ENCODE results near the gene EFNA5. TPM values are rescaled to one million over a fixed set of nuclear protein-coding genes. Genes with fewer than 3 reads are reported as not detected.

The EFNA5 gene
- total RNA-seq, 1 donor from 2014 or later: 2.2 TPM

- DNase-seq (ENCODE audit: low spot score in 2 of 2): no peak
- Histone ChIP-seq H3K36me3 (no peaks in the 10 kb centered on the region), H3K27me3 (no peaks in the 10 kb centered on the region), H3K4me1 (peaks cover 0 to 16% of the 10 kb centered on the region in 2 donors), H3K27ac (no peak overlapping the region), H3K9me3 (no peaks in the 10 kb centered on the region), H3K4me3 (no peak overlapping the region)
- intact Hi-C loops (cut with DNase I): loop anchor here (10.0 kb wide), 1 partner anchor 334 kb away; no protein-coding TSS in a partner anchor
- no peak for TF ChIP-seq CTCF (IDR thresholded peaks at IDR 0.05)
These were observed 122.3 kb downstream of the EFNA5 start for GRCh38 chr5:107548477-107548876.

GRCh38 chr5:107546719-107547118 lies 124.0 kb downstream of the EFNA5 start:
- Histone ChIP-seq H3K27me3 (no peaks in the 10 kb centered on the region), H3K27ac (no peak overlapping the region), H3K4me1 (peaks cover 0 to 20% of the 10 kb centered on the region in 2 donors), H3K4me3 (no peak overlapping the region), H3K9me3 (no peaks in the 10 kb centered on the region), H3K36me3 (no peaks in the 10 kb centered on the region)
- DNase-seq (ENCODE audit: low spot score in 2 of 2): no peak
- TF ChIP-seq CTCF (IDR thresholded peaks at IDR 0.05): no peak
- intact Hi-C loops (cut with DNase I): loop anchor here (10.0 kb wide), 1 partner anchor 332 kb away; no protein-coding TSS in a partner anchor

- DNase-seq (ENCODE audit: low spot score in 2 of 2): no peak
- Histone ChIP-seq H3K4me1 (peaks cover 0 to 24% of the 10 kb centered on the region in 2 donors), H3K4me3 (no peak overlapping the region), H3K36me3 (no peaks in the 10 kb centered on the region), H3K9me3 (no peaks in the 10 kb centered on the region), H3K27me3 (no peaks in the 10 kb centered on the region), H3K27ac (peak overlapping the region in 1 of 2 donors; percentile 12)
- no peak for TF ChIP-seq CTCF (IDR thresholded peaks at IDR 0.05)
- intact Hi-C loops (cut with DNase I): loop anchor here (10.0 kb wide), 1 partner anchor 331 kb away; no protein-coding TSS in a partner anchor
These were observed 125.3 kb downstream of the EFNA5 start for GRCh38 chr5:107545486-107545885.

- intact Hi-C loops (cut with DNase I): loop anchor here (5.0 to 10.0 kb wide), 3 partner anchors 63 to 330 kb away; no protein-coding TSS in a partner anchor
- no peak for DNase-seq (ENCODE audit: low spot score in 2 of 2)
- no peaks in the 10 kb centered on the region for H3K27me3 ChIP-seq
- H3K27ac ChIP-seq: peak overlapping the region in 1 of 2 donors; percentile 12
- no peaks in the 10 kb centered on the region for H3K36me3 ChIP-seq
- H3K4me1 ChIP-seq: peaks cover 0 to 24% of the 10 kb centered on the region in 2 donors
- H3K9me3 ChIP-seq: no peaks in the 10 kb centered on the region
- no peak overlapping the region for H3K4me3 ChIP-seq
- TF ChIP-seq CTCF (IDR thresholded peaks at IDR 0.05): no peak
These were observed 125.8 kb downstream of the EFNA5 start for GRCh38 chr5:107544967-107545366.

GRCh38 chr5:107544476-107544875 lies 126.3 kb downstream of the EFNA5 start:
- no peak for TF ChIP-seq CTCF (IDR thresholded peaks at IDR 0.05)
- H3K9me3 ChIP-seq: no peaks in the 10 kb centered on the region
- peaks cover 0 to 24% of the 10 kb centered on the region in 2 donors for H3K4me1 ChIP-seq
- H3K4me3 ChIP-seq: no peak overlapping the region
- no peaks in the 10 kb centered on the region for H3K36me3 ChIP-seq
- intact Hi-C loops (cut with DNase I): loop anchor here (5.0 to 10.0 kb wide), 3 partner anchors 62 to 330 kb away; no protein-coding TSS in a partner anchor
- H3K27me3 ChIP-seq: no peaks in the 10 kb centered on the region
- peak overlapping the region in 1 of 2 donors; percentile 54 for H3K27ac ChIP-seq
- no peak for DNase-seq (ENCODE audit: low spot score in 2 of 2)
